NCI-H524 (cell line): ENCODE measurements around the gene SCUBE1.

ENCODE experiments used
- DNase-seq, 2 experiments: peaks; one replicate each; lab custom pipeline; 2025; lab: John Stamatoyannopoulos, UW

Gene SCUBE1

DNA sequence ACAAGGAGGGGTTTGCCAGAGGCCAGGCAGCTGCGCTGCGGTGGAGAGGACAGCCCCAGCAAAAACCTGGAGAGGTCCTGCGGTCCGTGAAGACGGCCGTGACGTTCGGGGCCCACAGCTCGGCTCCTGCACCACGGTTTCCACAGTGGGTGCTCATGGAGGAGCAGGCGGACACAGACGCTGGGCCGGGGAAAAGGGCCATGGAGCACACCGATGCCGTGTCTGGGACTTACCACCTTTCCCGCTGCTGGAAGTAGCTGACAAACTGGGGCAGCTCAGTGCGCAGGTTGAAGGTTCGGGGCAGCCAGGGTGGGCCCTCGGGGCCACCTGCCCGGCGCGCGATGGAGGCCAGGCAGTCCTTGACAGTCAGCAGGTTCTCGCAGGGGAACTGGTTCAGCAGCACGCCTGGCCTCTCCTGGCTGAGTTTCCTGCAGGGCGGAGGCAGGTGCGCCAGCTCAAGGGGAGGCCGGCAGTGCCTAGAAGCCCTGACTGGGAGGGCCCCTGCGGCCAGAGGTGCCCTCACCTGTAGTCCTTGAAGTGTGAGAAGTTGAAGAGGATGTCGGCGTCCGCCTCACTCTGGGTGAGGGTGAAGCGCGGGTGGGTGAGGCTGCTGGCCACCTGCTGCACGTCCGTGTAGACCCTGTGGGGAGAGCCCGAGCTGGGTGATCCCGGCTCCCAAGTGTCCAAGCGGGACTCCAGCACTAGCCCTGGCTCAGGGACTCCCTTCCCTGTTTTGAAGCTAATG, 169.0 kb downstream of the SCUBE1 start:
- DNase-seq, result no peak

DNA sequence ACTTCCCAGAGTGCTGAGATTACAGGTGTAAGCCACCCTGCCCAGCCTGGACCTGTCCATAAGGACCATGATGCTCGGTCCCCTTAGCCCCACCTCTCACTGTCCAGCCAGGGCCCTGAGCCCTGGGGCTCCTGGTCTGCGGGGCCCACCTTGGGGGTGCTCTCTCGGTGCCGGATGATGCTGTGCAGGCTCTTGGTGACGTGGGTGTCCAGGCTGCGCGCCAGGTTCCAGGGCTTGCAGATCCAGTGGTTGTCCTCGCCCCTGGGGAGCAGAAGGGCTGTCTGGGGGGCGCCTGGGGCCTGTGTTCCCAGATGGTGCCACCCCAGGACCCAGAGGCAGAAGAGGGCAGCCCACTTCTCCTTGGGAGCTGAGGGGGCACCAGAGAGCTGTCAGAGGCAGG, 169.6 kb downstream of the SCUBE1 start:
- no peak for DNase-seq

- DNase-seq, result no peak
Observed at GRCh38 chr22:43172191-43172590, 171.0 kb downstream of the SCUBE1 start.

DNA sequence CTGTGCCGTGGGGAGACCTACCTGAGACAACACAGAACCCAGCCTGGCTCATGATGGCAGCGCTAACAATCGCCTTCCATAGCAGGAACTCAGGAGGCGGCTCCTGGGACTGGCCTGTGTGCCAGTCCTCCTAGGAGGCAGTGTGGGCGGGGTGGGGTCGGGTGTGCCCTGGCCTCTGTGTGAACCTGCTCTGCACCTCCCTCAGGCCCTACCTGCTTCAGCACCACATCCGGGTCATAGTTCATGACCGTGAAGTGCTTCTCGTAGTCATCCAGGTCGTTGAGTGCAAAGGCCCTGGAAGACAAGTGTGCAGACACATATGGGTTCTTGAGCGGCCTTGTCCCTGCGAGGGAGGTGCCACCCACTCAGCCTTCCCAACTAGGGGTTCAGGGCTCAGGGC, 171.6 kb downstream of the SCUBE1 start:
- DNase-seq, result no peak

DNA sequence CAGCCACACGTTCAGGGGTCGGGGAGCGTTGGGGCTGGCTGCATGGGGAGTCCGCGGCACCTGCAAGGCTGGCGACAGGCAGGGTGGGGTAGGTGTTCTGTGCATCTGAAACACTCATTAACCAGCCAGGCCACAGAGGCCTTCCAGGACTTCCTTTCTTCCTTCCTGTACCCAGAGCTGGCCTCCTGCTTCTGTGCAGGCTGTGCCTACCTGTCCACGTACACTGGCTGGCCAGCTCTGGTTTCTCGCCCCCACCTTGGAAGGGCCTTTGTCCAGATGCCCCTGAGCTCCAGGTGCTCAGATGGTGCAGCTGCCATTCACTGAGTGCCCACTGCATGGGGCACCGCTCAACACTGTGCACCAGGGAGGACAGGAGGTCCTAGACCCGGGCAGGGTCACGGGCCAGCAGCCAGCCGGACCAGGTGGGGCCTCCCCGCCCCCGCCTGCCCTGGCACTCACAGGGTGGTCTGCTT, 172.1 kb downstream of the SCUBE1 start:
- DNase-seq, result no peak

GRCh38 chr22:43170131-43170480, 173.1 kb downstream of the SCUBE1 start:
- no peak for DNase-seq

DNA sequence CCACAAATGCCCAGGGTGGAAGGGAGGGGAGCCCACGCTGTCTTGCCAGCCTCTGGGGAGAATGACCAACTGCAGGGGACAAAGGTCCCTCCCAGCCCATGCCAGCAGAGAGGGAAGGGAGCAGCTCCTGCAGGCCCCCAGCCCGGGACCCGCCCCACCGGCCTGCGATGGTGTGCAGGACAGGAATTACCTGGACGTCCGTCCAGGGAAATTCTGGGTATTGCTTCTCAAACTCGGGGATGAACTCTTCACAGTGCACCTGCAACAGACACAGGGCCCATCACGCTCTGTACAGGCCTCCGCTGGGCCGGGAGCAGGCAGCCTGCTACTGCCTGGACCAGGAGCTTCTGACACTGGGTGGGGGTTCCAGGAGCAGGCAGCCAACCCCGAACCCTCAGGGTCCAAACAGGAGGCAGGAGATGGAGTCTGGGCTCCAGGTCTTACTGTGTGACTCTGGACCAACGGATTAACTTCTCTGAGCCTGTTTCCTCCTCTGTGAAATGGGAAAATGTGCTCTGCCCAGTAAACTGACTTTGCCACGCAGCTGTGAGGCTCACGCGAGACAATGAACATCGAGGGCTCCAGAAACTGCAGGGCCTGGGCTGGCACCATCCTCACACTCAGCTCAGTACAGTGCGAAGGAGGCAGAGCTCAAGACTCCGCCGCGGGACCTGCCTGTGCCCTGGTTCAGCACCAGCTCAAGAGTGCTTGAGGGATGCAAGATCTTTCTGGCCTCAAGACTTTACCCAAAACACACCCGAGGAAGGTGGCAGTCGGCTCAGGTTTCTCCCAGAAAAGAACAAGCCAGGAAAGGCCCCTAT, 173.7 kb downstream of the SCUBE1 start:
- no peak for DNase-seq

DNA sequence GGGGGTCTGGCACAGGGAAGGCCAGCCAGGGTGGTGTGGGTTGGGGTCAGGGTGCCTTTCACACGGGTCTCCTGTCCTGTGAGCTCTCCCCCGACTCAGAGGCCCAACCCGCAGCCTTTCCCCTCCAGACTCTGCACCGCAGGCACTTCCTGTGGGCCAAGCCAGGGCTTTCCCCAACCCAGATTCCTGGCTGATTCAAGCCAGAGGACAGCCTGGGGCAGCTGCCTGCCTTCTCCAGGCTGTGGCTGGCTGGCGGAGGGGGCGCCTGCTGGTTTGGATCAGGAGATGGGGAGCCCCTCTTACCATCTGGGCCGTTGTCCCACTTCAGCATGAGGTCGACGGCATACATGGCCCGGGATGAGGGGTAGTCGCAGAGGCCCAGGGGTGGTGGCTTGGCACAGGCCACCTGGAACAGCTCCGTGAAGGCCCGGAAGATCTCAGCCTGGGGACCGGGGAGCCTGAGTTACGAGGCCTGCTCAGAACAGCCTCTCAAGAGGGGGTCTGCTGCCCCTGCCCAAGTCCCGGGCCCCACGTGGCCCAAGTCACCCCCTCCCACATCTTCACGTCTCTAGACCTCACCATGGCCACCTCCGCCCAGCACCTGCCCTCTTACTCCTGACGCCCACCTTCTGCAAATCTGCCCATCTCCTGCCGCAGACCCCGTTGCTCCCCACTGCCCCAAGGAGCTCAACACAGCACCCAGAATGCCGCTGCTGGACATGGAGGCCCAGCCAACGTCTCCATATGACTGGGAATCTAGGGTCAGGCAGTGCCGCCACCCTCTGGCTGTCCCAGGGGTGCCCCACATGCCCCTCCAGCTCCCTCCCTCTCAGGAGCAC, 174.5 kb downstream of the SCUBE1 start:
- no peak for DNase-seq

GRCh38 chr22:43167001-43167589, 176.1 kb downstream of the SCUBE1 start:
- DNase-seq, result no peak

DNA sequence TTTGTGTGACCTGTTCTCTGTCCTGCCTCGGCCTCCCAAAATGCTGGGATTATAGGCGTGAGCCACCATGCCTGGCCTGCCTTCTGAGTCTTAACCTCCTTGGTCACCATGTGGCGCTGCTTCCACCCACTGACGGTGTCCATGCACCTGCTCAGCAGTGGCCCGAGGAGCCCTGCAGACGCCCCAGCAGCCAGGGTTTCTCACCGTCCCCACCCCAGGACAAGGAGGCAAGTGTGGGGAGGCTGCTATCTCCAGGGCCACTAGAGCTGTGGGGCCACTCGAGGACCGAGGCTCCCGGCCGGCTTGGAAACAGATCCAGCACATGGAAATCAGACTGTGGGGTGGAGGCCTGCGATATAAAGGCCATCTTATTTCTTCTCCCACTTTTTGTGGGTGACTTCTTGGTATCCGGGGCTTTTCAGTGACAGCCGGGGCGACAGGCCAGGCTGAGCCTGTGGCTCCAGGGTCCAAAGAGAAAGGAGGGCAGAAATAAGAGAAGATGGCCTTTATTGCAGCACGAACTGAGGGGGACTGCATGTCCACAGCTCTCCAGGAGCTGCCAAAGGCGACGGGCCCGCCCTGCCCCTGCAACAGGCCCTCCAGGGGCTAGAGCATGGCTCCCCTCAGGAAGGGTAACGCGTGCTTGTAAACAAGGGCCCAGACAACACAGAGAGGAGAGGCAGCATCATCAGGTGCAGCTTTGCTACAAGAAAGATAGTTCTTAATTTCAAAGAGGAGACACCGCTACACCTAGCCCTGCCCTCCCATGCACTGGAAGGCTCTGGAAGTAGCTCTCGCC, 176.8 kb downstream of the SCUBE1 start:
- no peak for DNase-seq

DNA sequence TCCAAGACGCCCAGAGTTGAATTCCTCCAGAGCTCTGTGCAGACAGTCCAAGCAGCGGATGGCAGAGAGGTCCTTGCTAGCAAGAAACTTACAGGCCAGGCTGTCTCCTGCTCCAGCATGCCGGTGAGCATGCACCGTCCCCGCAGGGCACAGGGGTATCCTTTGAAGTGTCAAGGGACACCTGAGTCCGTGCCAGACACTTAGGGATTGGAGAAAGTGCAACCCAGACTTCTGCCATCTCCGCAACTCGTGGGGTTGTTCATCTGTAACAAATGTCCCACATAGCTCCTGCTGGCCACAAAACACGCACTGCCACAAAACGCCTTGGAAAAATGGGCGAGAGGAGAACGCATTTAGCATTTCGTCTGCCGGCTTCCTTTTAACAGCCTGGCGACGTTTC, 178.5 kb downstream of the SCUBE1 start:
- no peak for DNase-seq

DNA sequence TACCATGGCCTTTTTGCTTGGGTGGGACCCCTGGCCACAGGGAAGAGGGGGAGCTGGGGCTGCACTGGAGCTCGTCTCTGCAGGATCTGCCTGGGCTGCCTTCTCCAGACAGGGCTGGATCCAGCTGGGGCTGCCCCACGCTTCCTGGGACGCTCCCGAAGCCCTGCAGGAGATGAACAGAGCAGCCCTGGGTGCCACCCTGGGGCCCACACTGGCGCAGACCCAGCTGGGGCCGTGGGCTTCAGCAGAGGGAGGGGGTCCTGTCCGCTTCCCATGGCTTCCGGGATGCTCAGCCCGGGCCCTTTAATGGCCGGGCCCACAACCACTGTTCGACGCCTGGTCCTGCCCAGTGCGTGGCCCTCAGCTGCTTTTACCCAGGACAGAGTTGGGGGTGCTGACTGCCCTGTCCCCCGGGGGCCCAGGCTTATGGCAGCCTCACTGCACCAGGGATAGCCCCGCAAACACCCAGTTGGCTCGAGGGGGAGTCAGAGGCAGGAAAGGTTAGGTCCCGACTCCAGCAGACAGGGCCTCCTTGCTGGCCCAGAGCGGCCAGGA, 179.9 kb downstream of the SCUBE1 start:
- no peak for DNase-seq

DNA sequence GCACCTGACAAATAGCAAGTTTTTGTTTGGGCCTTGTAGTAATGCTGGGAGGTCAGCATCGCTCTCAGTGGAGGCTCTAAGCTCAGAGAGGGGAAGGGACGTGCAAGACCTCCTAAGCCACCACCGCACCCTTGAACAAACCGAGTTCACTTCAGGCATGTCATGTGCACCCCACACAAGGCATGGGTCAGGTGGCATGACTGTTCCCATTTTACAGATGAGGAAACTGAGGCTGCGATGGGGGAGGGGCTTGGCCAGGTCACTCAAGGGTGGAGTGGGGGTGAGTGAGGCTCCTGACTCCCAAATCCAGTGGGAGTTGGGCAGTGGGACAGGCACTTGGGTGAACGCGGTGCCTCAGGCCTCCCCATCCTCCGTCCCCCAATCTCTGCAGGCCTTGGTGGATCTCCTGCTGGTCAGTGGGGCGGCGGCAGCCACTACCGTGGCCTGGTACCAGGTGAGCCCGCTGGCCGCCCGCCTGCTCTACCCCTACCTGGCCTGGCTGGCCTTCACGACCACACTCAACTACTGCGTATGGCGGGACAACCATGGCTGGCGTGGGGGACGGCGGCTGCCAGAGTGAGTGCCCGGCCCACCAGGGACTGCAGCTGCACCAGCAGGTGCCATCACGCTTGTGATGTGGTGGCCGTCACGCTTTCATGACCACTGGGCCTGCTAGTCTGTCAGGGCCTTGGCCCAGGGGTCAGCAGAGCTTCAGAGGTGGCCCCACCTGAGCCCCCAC, 180.6 kb downstream of the SCUBE1 start:
- no peak for DNase-seq

GRCh38 chr22:43160497-43161126, 182.6 kb downstream of the SCUBE1 start:
- no peak for DNase-seq

- DNase-seq, result no peak
Observed at GRCh38 chr22:43159484-43160178, 183.5 kb downstream of the SCUBE1 start.

DNA sequence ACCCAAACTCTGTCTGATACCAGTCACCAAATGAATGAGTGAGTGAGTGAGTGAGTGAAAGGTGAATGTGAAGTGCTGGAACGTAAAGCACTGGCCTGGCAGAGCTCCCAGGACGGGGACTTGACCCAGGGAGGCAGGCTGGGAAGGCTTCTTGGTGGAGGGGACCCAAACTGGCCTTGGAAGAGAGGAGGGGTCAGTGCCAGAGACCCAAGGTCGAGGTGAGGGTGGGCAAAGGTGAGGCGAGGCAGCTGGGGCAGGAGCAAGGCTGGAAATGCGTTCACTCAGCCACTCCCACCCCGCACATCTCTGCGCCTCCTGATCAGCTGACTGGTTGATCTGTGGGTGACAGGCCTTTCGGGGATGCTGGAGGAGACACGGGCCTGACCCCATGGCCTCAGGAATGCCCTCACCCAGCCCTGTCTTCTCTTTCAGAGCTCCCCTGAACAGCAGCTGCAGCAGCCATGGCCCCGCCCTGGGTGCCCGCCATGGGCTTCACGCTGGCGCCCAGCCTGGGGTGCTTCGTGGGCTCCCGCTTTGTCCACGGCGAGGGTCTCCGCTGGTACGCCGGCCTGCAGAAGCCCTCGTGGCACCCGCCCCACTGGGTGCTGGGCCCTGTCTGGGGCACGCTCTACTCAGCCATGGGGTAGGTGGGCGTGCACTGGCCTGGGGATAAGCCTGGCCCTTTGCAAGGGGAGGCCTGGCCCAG, 184.2 kb downstream of the SCUBE1 start:
- DNase-seq, result no peak

DNA sequence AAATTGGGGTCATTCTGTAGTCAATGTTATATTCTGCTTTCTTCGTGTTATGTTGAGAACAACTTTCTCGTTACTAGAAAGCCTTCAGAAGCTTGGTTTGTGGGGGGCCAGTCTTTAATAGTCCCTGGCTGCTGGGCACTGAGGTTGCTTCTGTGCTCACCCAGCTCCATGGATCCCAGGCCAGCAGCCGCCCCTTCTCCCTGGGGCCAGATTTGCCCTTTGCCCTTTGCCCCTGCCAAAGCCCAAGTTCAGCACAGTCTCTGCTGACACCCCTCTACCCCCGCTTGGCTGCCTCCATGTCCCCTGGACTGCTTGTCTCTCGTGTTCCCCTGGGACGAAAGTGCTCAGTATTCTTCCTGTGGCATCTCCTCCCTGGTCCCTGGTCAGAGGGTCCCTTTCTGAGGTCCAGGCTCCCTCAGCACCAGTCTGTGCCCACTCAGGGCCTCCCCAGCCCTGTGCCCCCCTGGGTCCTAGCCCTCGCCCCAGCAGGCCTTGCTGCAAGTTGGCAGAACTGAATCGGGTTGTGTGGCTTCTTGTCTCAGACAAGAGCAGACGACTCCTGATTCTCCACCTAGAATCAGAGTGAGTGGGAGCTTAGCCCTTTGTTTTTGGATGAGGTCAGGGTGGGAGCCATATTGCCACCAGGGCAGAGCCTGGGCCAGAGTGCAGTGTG, 185.2 kb downstream of the SCUBE1 start:
- no peak for DNase-seq

DNA sequence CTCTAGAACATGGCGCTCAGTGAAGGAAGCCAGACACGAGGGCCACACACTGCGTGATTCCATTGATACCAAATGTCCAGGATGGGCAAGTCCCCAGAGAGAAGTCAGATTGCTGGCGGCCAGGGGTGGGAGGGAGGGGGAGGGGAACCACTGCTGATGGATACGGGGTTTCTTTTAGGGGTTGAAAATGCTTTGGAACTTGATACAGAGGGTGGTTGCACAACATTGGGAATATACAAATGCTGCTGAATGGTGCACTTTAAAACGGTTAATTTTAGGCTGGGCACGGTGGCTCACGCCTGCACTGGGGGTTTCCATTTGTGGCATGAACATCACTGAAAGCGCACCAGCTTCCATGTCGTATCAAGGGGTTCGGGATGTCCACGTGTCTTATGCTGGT, 186.8 kb downstream of the SCUBE1 start:
- no peak for DNase-seq
